Articular chondrocyte of knee joint (primary cell): ENCODE measurements around the gene CENATAC. TPM values are rescaled to one million over a fixed set of nuclear protein-coding genes. Genes with fewer than 3 reads are reported as not detected.

Source experiments
- small RNA-seq: library from RNA; depleted of rRNA; stranded (forward); fragments of <200 nt; gene quantifications from one replicate; pipeline ENCODE3, GENCODE V24; 2012
- total RNA-seq: library from RNA; depleted of rRNA; stranded (reverse); fragments of >200 nt; gene quantifications from 2 replicates; pipeline ENCODE4 v1.2.3, GENCODE V29; 2012

CENATAC gene, protein sequence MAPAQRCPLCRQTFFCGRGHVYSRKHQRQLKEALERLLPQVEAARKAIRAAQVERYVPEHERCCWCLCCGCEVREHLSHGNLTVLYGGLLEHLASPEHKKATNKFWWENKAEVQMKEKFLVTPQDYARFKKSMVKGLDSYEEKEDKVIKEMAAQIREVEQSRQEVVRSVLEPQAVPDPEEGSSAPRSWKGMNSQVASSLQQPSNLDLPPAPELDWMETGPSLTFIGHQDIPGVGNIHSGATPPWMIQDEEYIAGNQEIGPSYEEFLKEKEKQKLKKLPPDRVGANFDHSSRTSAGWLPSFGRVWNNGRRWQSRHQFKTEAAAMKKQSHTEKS
- total RNA-seq = 34.0 and 46.0 TPM in 2 replicates

DNA sequence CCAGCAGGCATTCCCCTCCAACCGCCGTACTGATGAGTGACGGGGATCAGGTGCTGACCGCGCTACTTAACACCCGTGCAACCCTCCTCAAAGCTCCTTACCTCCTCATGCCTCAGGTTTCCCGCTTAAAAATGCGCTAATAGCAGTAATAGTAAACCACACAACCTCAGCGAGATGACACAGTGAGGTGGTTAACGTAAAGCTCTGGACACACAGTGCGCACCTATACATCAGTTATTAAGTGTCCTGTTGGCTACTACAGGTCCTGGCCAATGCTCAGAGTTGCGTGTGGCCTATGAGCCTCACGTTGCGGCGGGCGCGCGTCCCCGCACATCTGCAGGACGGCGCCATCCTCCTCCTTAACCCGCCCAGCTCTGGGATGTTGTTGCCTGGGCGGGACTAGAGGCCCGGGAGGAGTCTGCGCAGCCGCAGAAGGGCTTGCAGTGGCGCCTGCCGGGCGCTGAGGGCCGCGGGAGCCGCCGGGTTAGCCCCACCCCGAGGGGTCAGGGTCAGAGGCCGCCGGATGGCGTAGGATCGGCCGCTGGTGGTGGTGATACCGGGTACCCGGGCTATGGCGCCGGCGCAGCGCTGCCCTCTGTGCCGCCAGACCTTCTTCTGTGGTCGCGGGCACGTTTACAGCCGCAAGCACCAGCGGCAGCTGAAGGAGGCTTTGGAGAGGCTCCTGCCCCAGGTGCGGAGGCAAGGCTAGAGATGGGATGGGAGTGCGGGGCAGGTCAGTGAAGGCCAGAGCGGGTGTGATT is at the start of gene CENATAC:
Gene CENATAC (plus strand): TSS at position 512 of the 761 bp plus-strand sequence. CDS start 60 bp downstream, at position 572.

DNA sequence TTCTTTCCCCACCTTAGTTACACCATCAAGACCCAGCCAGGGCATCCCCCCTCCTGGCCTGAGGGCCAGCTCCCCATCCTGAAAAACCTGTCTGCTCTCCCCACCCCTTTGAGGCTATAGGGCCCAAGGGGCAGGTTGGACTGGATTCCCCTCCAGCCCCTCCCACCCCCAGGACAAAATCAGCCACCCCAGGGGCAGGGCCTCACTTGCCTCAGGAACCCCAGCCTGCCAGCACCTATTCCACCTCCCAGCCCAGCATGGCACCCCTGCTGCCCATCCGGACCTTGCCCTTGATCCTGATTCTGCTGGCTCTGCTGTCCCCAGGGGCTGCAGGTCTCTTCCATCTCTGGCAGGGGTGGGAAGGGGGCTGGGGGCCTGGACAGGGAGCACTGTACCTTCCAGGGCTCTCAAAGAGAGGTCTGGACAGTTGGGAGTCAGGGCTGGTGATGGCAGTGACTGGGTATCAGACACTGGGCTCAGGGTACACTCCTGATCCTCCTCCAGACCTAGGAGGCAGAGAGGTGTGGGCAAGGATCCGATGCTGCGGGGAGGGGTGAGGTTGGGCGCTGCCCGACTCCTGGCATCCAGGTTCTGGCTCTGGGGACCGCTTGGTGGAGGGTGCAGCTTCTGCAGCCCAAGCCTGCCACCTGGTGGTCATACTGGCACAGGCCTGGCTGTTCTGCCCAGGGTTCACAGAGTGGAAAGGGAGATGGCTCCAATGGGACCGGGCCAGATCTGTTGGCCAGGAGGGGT is 41.7 kb upstream of the CENATAC start, which contains the start of gene UPK2:
Gene UPK2 (plus strand): TSS at position 205 of the 753 bp plus-strand sequence. CDS start 53 bp downstream, at position 258.

DNA sequence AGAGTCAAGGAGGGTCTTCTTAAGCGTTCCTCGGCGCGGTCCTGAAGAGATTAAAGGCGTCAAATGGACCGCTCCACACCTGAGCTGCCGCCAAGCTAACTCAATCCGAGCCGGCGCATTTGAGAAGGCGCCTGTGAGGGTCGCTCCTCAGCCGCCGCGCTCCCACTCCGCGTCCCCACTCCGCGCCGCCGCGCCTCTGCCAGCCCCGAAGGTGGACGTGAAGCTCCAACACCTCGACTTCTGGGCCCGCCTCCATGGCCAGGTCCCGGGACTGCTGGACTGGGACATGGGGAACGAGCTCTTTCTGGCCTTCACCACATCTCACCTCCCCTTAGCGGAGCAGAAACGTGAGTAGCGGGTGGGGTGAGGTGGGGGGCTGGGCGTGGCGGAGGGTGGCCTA is 26.3 kb upstream of the CENATAC start, which contains the start of gene FOXR1:
Gene FOXR1 (plus strand): TSS at position 116 of the 400 bp plus-strand sequence. CDS start 171 bp downstream, at position 287.

DNA sequence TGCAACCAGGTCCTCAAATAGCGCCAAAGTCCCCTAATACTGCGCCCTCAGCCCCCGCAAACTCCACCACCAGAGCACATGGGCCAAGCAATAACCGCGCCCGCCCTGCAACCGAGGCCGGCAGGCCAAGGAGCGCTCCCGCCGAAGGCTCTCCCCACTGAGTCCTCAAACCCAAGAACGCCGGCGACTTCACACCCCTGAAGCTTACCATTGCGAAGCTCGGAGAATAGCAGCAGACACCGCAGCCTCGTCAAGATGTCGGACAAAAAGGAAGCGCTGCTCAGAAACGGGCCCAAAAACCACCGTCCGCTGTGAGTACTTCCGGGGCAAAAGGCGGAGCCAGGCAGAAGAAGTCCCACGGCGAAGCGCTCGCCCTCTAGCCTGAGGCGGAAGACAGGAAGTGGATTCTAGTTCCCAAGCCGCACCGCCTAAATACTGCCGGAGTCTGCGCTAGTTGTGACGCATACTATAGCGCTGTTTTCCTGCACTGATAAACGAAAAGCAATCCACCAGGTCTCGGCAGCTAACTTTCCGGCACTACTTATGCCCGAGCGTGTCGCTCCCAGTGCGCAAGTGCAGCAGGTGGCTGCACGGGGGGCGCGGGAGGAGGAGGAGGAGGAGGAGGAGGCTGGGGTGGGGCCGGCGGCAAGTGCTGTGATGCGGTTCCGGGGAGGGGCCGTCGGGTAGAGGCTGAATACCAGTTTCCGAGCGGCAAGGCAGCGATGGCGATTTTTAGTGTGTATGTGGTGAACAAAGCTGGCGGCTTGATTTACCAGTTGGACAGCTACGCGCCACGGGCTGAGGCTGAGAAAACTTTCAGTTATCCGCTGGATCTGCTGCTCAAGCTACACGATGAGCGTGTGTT is 20.4 kb downstream of the CENATAC start, which contains the start of the genes RPS25 and TRAPPC4:
Gene RPS25 (minus strand): TSS at position 270 of the 865 bp plus-strand sequence. CDS start 59 bp downstream, at position 211.
Gene TRAPPC4 (plus strand): TSS at position 693 of the 865 bp plus-strand sequence. CDS start 30 bp downstream, at position 723.

DNA sequence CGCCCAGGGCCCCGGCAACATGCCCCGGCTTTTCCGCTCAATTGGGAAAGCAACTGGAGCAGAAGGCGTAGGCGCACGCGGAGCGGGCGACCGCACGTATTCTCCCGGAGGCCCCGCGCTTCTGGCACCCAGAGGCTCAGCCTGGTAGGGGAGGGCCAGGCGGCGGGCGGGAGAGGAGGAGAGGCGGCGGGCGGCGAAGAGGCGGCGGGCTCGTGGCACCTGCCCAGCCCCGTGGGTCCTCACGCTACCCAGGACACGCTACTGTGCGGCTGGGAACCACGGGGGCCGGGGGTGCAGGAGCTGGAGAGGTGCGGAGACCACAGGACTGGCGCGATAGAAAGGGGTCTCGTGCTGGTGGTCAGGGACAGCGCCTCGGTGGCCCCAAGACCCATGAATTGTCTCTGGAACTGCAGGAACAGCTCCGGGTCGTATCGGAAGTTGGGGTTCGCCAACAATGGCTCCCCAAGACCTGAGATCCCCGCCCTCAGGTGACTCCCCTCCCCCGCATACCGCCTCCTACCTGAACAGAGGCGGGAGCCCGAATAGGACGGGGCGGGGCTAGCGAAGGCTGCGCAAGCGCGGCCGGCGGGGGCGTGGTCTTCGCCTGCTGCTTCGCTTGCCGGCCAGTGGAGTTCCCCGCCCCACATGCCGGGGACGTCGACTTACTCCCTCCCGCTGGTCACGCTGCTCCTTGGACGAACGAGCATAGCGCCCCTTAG is 32.5 kb downstream of the CENATAC start, which contains the start of gene SLC37A4:
Gene SLC37A4 (minus strand): TSS at position 549 of the 719 bp plus-strand sequence.

DNA sequence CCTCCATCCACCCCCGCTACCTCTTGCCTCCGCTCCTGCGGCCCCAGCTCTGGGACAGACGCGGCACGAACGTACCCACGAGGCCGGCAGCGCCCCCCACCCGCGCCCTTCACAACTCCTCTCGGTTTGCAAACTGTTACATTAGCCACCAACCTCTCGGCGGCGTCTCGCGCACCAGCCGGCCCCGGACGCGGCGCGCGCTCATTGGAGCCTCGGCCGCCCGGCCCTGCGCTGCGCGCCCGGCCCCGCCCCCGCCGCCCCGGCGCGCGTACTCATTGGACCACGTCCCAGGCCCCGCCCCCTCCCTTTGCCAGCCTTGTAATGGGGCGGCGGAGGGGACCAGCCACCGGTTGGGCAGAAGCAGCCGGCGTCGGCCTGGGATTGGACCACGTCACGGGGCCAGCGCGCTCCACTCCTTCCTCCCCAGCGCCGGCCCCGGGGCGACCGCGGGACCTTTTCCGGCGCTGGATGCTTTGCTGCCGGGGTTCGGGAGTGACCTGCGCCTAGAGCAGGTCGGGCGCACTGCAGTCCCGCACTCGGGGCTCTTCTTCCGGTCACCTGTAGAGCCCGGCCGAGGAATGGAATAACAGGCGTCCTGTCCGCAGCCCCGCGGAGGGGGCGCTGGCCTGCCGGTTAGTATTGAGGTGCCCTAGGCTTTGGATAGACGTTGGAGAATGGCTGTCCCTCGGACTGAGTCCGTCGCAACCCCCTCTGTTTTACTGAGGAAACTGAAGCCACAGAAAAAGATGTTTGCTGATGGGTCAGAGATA is 59.2 kb downstream of the CENATAC start, which contains the start of gene HYOU1:
Gene HYOU1 (minus strand): TSS at position 206 of the 770 bp plus-strand sequence. CDS start 1,045 bp downstream, outside the sequence.

Small RNAs within 50 kb of the gene (small RNA-seq; reads per million reads assigned to genes)
- gene AP003392.2 = not detected
- not detected for gene RF00017
- gene RF00019 = not detected

Other genes with a start within 250 kb of the CENATAC start
- 153 and 194 TPM in 2 replicates for gene DDX6, start 207.0 kb upstream of the CENATAC start, total RNA-seq
- gene CXCR5, start 114.2 kb upstream of the CENATAC start, total RNA-seq = under 0.01 TPM in 1 of 2 replicates, not detected in the other
- 17.3 and 27.6 TPM in 2 replicates for gene BCL9L, start 72.2 kb upstream of the CENATAC start, total RNA-seq
- gene UPK2, start 41.8 kb upstream of the CENATAC start, total RNA-seq = 0.22 TPM in 1 of 2 replicates, not detected in the other
- gene FOXR1, start 26.4 kb upstream of the CENATAC start, total RNA-seq = not detected in 2 replicates
- 1,431 and 2,715 TPM in 2 replicates for gene RPS25, start 20.2 kb downstream of the CENATAC start, total RNA-seq
- gene TRAPPC4, start 20.6 kb downstream of the CENATAC start, total RNA-seq = 33.6 and 56.3 TPM in 2 replicates
- 8.6 and 12.5 TPM in 2 replicates for gene SLC37A4, start 32.7 kb downstream of the CENATAC start, total RNA-seq
- 89.5 and 89.6 TPM in 2 replicates for gene HYOU1, start 59.1 kb downstream of the CENATAC start, total RNA-seq
- gene VPS11, start 69.7 kb downstream of the CENATAC start, total RNA-seq = 30.3 and 36.4 TPM in 2 replicates
- 5.5 and 8.8 TPM in 2 replicates for gene HMBS, start 86.7 kb downstream of the CENATAC start, total RNA-seq
- 18.8 and 20.5 TPM in 2 replicates for gene DPAGT1, start 103.7 kb downstream of the CENATAC start, total RNA-seq
- 2.6 and 3.3 TPM in 2 replicates for gene C2CD2L, start 109.2 kb downstream of the CENATAC start, total RNA-seq
- 15.0 and 16.5 TPM in 2 replicates for gene HINFP, start 123.4 kb downstream of the CENATAC start, total RNA-seq
- gene ABCG4, start 150.9 kb downstream of the CENATAC start, total RNA-seq = 0.13 and 0.22 TPM in 2 replicates
- gene NLRX1, start 170.6 kb downstream of the CENATAC start, total RNA-seq = 21.7 and 23.2 TPM in 2 replicates
- gene NHERF4, start 187.3 kb downstream of the CENATAC start, total RNA-seq = 0.22 and 0.26 TPM in 2 replicates
- 8.8 and 11.6 TPM in 2 replicates for gene CBL, start 208.2 kb downstream of the CENATAC start, total RNA-seq